ENCODE results near the gene INTS11.

INTS11 gene

GRCh38 chr1:1293263-1294249 lies 30.9 kb downstream of the INTS11 start:
- no peaks in the 10 kb centered on the region for H4K20me1 ChIP-seq (ENCODE audit: control insufficient read depth, insufficient read depth, low read depth, low read length)
- H3K4me2 ChIP-seq (ENCODE audit: low read length): no peak overlapping the region
- no peaks in the 10 kb centered on the region for H3F3A ChIP-seq (ENCODE audit: control insufficient read depth, insufficient read depth)
- no peaks in the 10 kb centered on the region for H3K36me3 ChIP-seq (ENCODE audit: control insufficient read depth, low read length)
- H3K4me3 ChIP-seq (ENCODE audit: low read length): no peak overlapping the region
- H3K79me2 ChIP-seq (ENCODE audit: control insufficient read depth, low read length): no peaks in the 10 kb centered on the region
- no peak overlapping the region for H3K27ac ChIP-seq (ENCODE audit: low read depth, low read length)
- no peaks in the 10 kb centered on the region for H3K9me2 ChIP-seq (replicated peaks; ENCODE audit: control insufficient read depth, low read length)
- H3K27me3 ChIP-seq (ENCODE audit: control insufficient read depth, low read length): no peaks in the 10 kb centered on the region
- H3K9me3 ChIP-seq (ENCODE audit: control insufficient read depth, insufficient read depth, low read length): no peaks in the 10 kb centered on the region; the same call in 1 of the 2 replicates
- no peaks in the 10 kb centered on the region for H3K4me1 ChIP-seq (ENCODE audit: control insufficient read depth, low read length)
- no peak for TF ChIP-seq EZH2phosphoT487 (IDR thresholded peaks at IDR 0.05; ENCODE audit: borderline replicate concordance, low read length)
- TF ChIP-seq, protein P1, sequence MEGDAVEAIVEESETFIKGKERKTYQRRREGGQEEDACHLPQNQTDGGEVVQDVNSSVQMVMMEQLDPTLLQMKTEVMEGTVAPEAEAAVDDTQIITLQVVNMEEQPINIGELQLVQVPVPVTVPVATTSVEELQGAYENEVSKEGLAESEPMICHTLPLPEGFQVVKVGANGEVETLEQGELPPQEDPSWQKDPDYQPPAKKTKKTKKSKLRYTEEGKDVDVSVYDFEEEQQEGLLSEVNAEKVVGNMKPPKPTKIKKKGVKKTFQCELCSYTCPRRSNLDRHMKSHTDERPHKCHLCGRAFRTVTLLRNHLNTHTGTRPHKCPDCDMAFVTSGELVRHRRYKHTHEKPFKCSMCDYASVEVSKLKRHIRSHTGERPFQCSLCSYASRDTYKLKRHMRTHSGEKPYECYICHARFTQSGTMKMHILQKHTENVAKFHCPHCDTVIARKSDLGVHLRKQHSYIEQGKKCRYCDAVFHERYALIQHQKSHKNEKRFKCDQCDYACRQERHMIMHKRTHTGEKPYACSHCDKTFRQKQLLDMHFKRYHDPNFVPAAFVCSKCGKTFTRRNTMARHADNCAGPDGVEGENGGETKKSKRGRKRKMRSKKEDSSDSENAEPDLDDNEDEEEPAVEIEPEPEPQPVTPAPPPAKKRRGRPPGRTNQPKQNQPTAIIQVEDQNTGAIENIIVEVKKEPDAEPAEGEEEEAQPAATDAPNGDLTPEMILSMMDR (IDR thresholded peaks at IDR 0.05; ENCODE audit: low read depth, low read length, poor library complexity, severe bottlenecking): no peak

DNA sequence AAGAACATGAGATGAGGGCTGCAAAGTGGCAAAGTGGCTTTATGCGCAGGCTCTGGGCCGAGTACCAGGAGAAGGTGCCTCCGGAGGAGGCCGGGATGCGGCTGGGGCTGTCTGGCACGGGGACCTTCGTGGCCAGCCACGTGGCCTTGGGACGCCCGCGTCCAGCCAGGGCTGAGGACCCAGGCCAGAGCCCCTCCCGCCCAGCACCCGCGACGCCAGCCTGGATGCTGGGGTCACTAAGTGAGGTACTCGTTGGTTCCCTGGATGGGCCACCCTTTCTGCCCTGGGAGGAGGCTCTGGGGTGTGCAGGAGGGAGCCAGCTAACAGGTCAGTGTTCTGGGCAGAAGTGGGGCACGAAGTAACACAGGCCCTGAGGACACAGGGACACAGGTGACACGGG lies 31.6 kb downstream of the INTS11 start:
- no peaks in the 10 kb centered on the region for H3K36me3 ChIP-seq (ENCODE audit: control insufficient read depth, low read length)
- H3F3A ChIP-seq (ENCODE audit: control insufficient read depth, insufficient read depth): no peaks in the 10 kb centered on the region
- no peaks in the 10 kb centered on the region; the same call in 1 of the 2 replicates for H3K9me3 ChIP-seq (ENCODE audit: control insufficient read depth, insufficient read depth, low read length)
- no peak overlapping the region for H3K4me3 ChIP-seq (ENCODE audit: low read length)
- no peaks in the 10 kb centered on the region for H3K79me2 ChIP-seq (ENCODE audit: control insufficient read depth, low read length)
- no peak overlapping the region for H3K4me2 ChIP-seq (ENCODE audit: low read length)
- H4K20me1 ChIP-seq (ENCODE audit: control insufficient read depth, insufficient read depth, low read depth, low read length): no peaks in the 10 kb centered on the region
- H3K4me1 ChIP-seq (ENCODE audit: control insufficient read depth, low read length): no peaks in the 10 kb centered on the region
- H3K9me2 ChIP-seq (replicated peaks; ENCODE audit: control insufficient read depth, low read length): no peaks in the 10 kb centered on the region
- H3K27me3 ChIP-seq (ENCODE audit: control insufficient read depth, low read length): no peaks in the 10 kb centered on the region
- TF ChIP-seq, protein P1 (IDR thresholded peaks at IDR 0.05; ENCODE audit: low read depth, low read length, poor library complexity, severe bottlenecking): no peak
- TF ChIP-seq EZH2phosphoT487 (IDR thresholded peaks at IDR 0.05; ENCODE audit: borderline replicate concordance, low read length): no peak
- no peak overlapping the region for H3K27ac ChIP-seq (ENCODE audit: low read depth, low read length)

GRCh38 chr1:1292442-1292779 lies 32.0 kb downstream of the INTS11 start:
- no peak overlapping the region for H3K4me3 ChIP-seq (ENCODE audit: low read length)
- H3K9me3 ChIP-seq (ENCODE audit: control insufficient read depth, insufficient read depth, low read length): no peaks in the 10 kb centered on the region; the same call in 1 of the 2 replicates
- TF ChIP-seq, protein P1 (IDR thresholded peaks at IDR 0.05; ENCODE audit: low read depth, low read length, poor library complexity, severe bottlenecking): no peak
- H3K36me3 ChIP-seq (ENCODE audit: control insufficient read depth, low read length): no peaks in the 10 kb centered on the region
- no peaks in the 10 kb centered on the region for H4K20me1 ChIP-seq (ENCODE audit: control insufficient read depth, insufficient read depth, low read depth, low read length)
- H3K27ac ChIP-seq (ENCODE audit: low read depth, low read length): no peak overlapping the region
- no peaks in the 10 kb centered on the region for H3K9me2 ChIP-seq (replicated peaks; ENCODE audit: control insufficient read depth, low read length)
- H3K4me1 ChIP-seq (ENCODE audit: control insufficient read depth, low read length): no peaks in the 10 kb centered on the region
- no peaks in the 10 kb centered on the region for H3K79me2 ChIP-seq (ENCODE audit: control insufficient read depth, low read length)
- no peak overlapping the region for H3K4me2 ChIP-seq (ENCODE audit: low read length)
- no peaks in the 10 kb centered on the region for H3F3A ChIP-seq (ENCODE audit: control insufficient read depth, insufficient read depth)
- no peaks in the 10 kb centered on the region for H3K27me3 ChIP-seq (ENCODE audit: control insufficient read depth, low read length)
